NCI-H510A (cell line): ENCODE measurements around the gene TIMP3.
"Not testable (repeated sequence)": the region's sequence is repeated elsewhere in the genome, so short reads cannot be mapped to it uniquely, and the experiment has no call there.

ENCODE experiments used
- DNase-seq: peaks from one replicate; lab custom pipeline; 2025; lab: John Stamatoyannopoulos, UW

TIMP3 gene

GRCh38 chr22:32801537-32802236 lies at the start of gene TIMP3:
TSS of gene TIMP3 (plus strand) at chr22:32801705. CDS start at chr22:32802002, 297 bp downstream.
- DNase-seq: no peak

- DNase-seq: no peak
Observed at GRCh38 chr22:32752326-32752725, 49.2 kb upstream of the TIMP3 start.

DNA sequence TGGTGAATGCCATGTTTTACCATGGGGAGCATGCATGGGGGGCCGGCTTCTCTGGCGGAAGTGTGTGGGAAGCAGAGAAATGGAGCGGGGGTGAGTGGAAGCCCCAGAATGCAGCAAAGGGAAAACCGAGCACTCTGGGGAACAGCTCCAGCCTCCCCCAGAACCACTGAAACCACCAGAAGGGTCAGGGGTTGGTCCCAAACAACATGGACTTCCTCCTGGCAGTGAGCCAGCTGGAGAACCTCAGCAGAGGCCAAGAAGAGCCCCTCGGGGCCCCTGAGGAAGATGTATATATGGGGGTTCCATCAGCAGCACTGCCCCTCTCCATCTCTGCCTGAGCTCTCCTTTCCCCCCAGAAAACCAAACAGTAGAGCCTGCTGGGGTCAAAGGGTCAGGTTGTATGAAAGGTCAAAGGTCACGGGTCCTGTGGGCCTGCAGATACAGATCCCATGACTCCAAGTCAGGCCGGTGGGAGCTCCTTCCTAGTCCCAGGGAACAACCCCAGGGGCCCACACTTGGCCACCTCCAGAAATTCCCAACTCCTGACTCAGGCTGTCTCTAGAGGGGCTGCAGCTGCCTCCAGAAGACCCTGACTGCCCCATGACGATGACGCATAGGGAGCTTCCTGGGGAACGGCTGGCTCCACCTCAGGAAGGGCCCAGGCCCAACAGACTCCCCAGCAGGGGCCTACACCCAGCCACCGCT lies 48.5 kb upstream of the TIMP3 start:
- no peak for DNase-seq

- DNase-seq: no peak
Observed at GRCh38 chr22:32753591-32753990, 47.9 kb upstream of the TIMP3 start.

- DNase-seq: no peak
Observed at GRCh38 chr22:32754413-32755041, 47.0 kb upstream of the TIMP3 start.

- not testable (repeated sequence) for DNase-seq
Observed at GRCh38 chr22:32757086-32757762, 44.3 kb upstream of the TIMP3 start.

GRCh38 chr22:32758866-32759385 lies 42.6 kb upstream of the TIMP3 start:
- DNase-seq: no peak

DNA sequence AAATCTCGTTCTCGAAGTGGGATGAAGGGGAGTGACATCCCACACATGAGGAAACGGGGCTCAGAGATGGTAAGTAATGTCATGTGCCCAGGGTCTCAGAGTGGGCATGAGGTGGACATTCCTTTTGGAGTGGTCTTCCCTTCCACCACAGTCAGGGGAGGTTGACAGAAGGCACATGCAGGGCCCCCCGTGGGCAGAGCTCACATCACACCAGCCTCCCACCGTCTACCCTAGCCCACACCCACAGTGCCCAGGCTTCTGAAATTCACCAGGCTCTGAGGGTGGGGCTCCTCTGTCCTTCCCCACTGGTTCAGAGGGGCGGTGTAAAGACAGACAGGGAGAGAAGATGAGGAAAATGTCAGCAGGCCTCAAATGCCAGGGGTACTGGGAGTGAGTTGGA lies 41.1 kb upstream of the TIMP3 start:
- DNase-seq: no peak

DNA sequence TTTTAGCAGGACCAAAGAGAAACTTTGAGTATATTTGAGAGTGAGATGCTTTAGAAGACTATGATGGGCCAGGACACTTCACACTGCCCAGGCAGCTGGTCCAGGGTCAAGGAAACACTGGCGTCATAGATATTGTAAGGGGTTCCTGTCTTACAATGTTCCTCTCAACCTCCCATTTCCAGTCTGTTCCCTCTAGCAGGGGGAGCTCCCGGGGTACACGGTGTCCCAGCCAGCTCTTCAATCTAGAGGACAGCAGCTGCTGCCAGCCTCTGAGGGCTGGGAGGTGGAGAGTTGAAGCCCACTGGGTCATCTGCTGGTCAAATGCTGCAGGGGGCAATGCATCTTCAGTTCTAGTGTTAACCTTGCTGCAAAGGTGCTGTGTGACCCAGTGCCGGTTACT lies 40.7 kb upstream of the TIMP3 start:
- DNase-seq: no peak

DNA sequence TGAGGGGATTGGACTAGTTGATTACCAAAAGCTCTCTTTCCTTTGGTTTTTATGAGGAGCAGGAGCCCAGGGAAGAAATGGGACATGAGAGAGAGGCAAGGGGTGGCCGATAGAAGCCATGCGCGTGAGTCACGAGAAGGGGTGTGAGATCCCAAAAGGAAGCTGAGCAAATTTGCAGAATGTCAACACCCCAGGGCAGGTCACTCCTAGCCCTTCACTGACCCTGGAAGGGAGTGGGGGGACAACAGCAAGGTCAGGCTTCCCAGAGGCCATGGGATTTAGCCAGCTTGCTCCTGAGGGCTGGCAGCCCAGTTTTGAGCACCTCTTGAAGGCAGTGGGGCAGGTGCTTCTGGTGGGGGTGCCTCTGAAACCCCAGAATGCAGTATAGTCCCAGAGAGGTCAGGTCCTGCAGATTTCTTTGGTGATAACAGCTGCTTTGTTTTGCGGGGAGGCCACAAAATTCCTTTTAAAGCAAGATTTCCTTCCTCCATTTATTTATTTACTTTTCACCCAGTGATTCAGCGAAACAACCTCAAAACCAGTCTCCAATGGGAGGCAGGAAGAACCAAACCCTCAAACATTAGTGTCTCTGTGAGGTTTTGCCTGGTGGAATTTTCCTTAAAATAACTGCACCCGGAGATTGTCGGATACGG lies 40.1 kb upstream of the TIMP3 start:
- no peak for DNase-seq

- no peak for DNase-seq
Observed at GRCh38 chr22:32764330-32765131, 37.0 kb upstream of the TIMP3 start.

GRCh38 chr22:32765132-32765618 lies 36.3 kb upstream of the TIMP3 start:
- no peak for DNase-seq

DNA sequence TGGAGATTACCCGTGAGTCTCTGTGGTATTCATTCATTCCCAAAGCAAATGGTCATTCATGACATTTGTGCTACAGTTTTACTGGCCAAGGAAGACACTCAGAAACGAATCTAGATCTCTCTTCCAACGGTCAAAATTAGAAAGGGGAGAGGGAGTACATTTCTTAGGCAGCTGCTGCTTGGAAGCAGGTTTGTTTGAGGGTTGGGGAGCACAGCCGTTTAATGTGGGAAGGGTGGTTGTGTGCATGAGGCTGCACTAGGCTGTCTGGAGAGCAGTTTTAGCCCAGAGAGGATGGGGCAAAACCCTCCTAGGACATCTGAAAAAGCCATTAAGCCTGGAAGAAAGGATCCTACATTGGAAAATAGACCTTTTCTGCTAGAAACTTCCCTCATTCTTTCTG lies 29.7 kb upstream of the TIMP3 start:
- DNase-seq: no peak

- no peak for DNase-seq
Observed at GRCh38 chr22:32775957-32776356, 25.5 kb upstream of the TIMP3 start.

DNA sequence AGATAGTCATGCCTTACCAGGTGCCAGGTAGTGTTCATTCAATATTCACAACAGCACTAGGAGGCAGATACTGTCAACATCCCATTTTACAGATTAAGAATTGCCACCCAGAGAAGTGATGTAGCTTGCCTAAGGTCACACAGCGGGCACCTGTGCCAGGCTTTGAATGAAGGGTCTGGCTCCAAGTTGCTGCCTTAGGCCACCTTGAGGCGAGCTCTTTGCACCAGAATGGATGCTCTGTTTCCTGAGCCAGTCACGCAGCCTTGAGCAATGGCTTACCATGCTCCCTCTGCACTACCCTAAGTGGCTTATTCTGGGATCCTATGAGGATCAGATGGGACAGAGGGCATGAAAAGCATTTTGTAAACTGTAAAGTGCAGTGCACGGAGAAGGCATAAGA lies 25.1 kb upstream of the TIMP3 start:
- no peak for DNase-seq

- no peak for DNase-seq
Observed at GRCh38 chr22:32776802-32777201, 24.7 kb upstream of the TIMP3 start.

DNA sequence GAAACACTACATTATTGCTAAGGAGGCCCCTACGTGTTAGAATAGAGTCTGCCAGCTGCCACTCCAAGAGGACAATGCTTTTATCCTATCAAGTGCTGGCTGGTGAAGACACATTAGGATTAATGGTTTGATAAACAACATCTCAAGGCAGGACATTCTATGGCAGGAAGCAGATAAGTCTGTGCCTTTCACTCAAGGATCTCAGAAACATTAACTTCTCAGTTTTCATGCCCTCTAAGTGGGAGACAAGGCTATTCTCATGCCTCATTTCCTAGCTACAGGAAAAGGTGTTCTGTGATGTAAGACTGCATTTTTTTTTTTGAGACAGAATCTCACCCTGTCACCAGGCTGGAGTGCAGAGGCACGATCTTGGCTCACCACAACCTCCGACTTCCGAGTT lies 23.5 kb upstream of the TIMP3 start:
- DNase-seq: no peak

- no peak for DNase-seq
Observed at GRCh38 chr22:32780726-32781310, 20.7 kb upstream of the TIMP3 start.

DNA sequence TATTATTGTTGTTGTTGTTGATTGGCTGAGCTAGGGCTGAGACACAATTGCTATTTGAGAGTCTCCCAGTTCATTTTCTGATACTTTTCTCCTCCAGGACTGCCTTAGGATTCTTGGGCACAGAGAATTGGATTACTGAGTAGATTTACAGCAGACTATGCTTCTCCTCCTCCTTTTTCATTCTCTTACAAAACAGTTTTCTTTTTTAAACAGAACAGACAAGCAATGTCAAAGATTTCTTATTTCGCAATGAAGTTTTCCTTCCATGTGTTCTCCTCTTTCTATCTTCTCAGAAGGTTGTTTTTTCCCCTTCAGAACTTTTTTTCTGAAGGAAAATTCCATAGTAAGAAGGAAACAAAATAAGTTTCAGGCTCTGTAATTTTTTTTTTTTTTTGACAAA lies 19.8 kb upstream of the TIMP3 start:
- no peak for DNase-seq

GRCh38 chr22:32785321-32786026 lies 16.0 kb upstream of the TIMP3 start:
- no peak for DNase-seq
